ENCODE data around the gene ASPM.

DNA sequence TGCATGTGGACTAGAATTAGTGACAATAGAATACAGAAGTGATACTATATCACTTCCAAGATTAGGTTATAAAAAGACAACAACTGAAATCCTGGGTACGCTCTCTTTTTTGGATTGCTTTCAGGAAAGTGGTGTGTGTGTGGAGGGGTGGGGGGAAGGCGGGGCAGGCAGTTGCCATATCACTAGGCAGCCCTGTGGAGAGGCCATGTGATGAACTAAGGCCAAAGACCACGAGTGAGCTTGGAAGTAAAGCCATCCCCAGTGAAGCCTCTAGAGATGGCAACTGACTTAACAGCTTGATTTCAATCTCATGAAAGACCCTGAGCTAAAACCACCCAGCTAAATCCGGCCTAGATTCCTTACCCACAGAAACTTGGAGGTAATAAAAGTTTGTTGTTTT is 6.2 kb upstream of the ASPM start:
- TF ChIP-seq, protein P1, sequence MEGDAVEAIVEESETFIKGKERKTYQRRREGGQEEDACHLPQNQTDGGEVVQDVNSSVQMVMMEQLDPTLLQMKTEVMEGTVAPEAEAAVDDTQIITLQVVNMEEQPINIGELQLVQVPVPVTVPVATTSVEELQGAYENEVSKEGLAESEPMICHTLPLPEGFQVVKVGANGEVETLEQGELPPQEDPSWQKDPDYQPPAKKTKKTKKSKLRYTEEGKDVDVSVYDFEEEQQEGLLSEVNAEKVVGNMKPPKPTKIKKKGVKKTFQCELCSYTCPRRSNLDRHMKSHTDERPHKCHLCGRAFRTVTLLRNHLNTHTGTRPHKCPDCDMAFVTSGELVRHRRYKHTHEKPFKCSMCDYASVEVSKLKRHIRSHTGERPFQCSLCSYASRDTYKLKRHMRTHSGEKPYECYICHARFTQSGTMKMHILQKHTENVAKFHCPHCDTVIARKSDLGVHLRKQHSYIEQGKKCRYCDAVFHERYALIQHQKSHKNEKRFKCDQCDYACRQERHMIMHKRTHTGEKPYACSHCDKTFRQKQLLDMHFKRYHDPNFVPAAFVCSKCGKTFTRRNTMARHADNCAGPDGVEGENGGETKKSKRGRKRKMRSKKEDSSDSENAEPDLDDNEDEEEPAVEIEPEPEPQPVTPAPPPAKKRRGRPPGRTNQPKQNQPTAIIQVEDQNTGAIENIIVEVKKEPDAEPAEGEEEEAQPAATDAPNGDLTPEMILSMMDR (IDR thresholded peaks at IDR 0.05 in 2 of 3, conservative IDR thresholded peaks at IDR 0.05 in 1 of 3; ENCODE audit: borderline replicate concordance in 1 of 3, insufficient read depth in 1 of 3, low read depth in 2 of 3, low read length in 2 of 3): no peak
- no peak for TF ChIP-seq RAD21 (IDR thresholded peaks at IDR 0.05; ENCODE audit: low read depth)
- TF ChIP-seq POLR2A (IDR thresholded peaks at IDR 0.05; ENCODE audit: borderline replicate concordance, extremely low read depth, insufficient read depth, insufficient read length): no peak
- TF ChIP-seq SRF (IDR thresholded peaks at IDR 0.05; ENCODE audit: low read depth): no peak
- no peak for TF ChIP-seq EGR1 (IDR thresholded peaks at IDR 0.05; ENCODE audit: low read depth)
- TF ChIP-seq, protein P2, sequence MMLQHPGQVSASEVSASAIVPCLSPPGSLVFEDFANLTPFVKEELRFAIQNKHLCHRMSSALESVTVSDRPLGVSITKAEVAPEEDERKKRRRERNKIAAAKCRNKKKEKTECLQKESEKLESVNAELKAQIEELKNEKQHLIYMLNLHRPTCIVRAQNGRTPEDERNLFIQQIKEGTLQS (IDR thresholded peaks at IDR 0.05): no peak
- no peak for TF ChIP-seq ZFX (IDR thresholded peaks at IDR 0.05)
- no peak for TF ChIP-seq SIN3A (IDR thresholded peaks at IDR 0.05; ENCODE audit: low read depth)
- no peak for TF ChIP-seq CEBPB (IDR thresholded peaks at IDR 0.05; ENCODE audit: low read depth)
- no peak for TF ChIP-seq SP1 (IDR thresholded peaks at IDR 0.05; ENCODE audit: low read depth)
- no peak for TF ChIP-seq POLR2AphosphoS5 (IDR thresholded peaks at IDR 0.05; ENCODE audit: low read depth, low read length)
- TF ChIP-seq, protein P3, sequence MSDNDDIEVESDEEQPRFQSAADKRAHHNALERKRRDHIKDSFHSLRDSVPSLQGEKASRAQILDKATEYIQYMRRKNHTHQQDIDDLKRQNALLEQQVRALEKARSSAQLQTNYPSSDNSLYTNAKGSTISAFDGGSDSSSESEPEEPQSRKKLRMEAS (IDR thresholded peaks at IDR 0.05): no peak
- no peak for TF ChIP-seq EZH2 (IDR thresholded peaks at IDR 0.05)
- TF ChIP-seq, protein P4, sequence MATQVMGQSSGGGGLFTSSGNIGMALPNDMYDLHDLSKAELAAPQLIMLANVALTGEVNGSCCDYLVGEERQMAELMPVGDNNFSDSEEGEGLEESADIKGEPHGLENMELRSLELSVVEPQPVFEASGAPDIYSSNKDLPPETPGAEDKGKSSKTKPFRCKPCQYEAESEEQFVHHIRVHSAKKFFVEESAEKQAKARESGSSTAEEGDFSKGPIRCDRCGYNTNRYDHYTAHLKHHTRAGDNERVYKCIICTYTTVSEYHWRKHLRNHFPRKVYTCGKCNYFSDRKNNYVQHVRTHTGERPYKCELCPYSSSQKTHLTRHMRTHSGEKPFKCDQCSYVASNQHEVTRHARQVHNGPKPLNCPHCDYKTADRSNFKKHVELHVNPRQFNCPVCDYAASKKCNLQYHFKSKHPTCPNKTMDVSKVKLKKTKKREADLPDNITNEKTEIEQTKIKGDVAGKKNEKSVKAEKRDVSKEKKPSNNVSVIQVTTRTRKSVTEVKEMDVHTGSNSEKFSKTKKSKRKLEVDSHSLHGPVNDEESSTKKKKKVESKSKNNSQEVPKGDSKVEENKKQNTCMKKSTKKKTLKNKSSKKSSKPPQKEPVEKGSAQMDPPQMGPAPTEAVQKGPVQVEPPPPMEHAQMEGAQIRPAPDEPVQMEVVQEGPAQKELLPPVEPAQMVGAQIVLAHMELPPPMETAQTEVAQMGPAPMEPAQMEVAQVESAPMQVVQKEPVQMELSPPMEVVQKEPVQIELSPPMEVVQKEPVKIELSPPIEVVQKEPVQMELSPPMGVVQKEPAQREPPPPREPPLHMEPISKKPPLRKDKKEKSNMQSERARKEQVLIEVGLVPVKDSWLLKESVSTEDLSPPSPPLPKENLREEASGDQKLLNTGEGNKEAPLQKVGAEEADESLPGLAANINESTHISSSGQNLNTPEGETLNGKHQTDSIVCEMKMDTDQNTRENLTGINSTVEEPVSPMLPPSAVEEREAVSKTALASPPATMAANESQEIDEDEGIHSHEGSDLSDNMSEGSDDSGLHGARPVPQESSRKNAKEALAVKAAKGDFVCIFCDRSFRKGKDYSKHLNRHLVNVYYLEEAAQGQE (IDR thresholded peaks at IDR 0.05; ENCODE audit: low read depth): no peak

Data from HCT116 (cell line).